ENCODE data around the gene SLC31A1.

Gene SLC31A1

DNA sequence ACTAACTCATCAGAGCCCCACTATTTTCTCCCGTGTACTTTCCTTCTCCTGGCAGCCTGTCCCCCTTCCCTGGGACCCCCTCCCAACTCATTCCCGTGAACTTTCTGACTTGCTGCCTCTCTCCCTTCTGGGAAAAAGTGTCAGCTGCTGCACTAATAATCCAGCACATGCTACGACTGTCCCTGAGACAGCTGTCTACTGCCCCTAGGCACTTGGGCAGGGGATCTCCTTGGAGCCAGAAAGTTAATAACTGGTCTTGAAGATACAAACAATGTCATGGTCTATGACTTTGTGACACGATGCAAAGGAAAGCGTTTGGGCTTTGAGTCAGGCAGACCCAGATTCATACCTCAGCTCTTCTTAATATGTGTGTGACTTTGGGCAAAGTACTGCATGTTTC is 91.9 kb downstream of the SLC31A1 start:
- CTCF ChIA-PET, result no interaction called here
- H3K27me3 Mint-ChIP-seq, result peaks cover 5% of the 10 kb centered on the region
- no peak for DNase-seq
- H3K36me3 Mint-ChIP-seq, result no peaks in the 10 kb centered on the region
- H3K4me1 Mint-ChIP-seq, result no peaks in the 10 kb centered on the region
- no peaks in the 10 kb centered on the region for H3K9me3 Mint-ChIP-seq
- no peak overlapping the region for H3K27ac Mint-ChIP-seq
- H3K4me3 Mint-ChIP-seq, result no peak overlapping the region

All from activated naive CD4-positive, alpha-beta T cell treated with anti-CD3 and anti-CD28 coated beads, Interleukin-2, amount 10 ng/mL, durations not matched to agents 7 days and 5 days (primary cell).